Glutamatergic neuron (in vitro differentiated cells): ENCODE results near the gene PTPRCAP. TPM values are rescaled to one million over a fixed set of nuclear protein-coding genes. Genes with fewer than 3 reads are reported as not detected.
A peak's percentile ranks its signal among the peaks of the same experiment; 100 is the strongest.

ENCODE experiments used
- DNase-seq: peaks from one replicate; pipeline ENCODE4 v3.0.0; 2022
- H3K27ac Mint-ChIP-seq: one replicate; pipeline ENCODE4 v1.8.0; 2020; ENCODE audit warnings: mild to moderate bottlenecking, mixed read lengths, inconsistent platforms; ENCODE audit not compliant: unreplicated experiment
- H3K27me3 Mint-ChIP-seq: one replicate; pipeline ENCODE4 v1.8.0; 2020; ENCODE audit warnings: mild to moderate bottlenecking, moderate library complexity, mixed read lengths, inconsistent platforms; ENCODE audit not compliant: unreplicated experiment
- H3K36me3 Mint-ChIP-seq: one replicate; pipeline ENCODE4 v1.8.0; 2020; ENCODE audit warnings: mild to moderate bottlenecking, mixed read lengths, inconsistent platforms; ENCODE audit not compliant: unreplicated experiment
- H3K4me1 Mint-ChIP-seq: one replicate; pipeline ENCODE4 v1.8.0; 2020; ENCODE audit warnings: mild to moderate bottlenecking, low read depth, mixed read lengths, inconsistent platforms; ENCODE audit not compliant: unreplicated experiment
- H3K4me3 Mint-ChIP-seq: one replicate; pipeline ENCODE4 v1.8.0; 2020; ENCODE audit warnings: mild to moderate bottlenecking, mixed read lengths, inconsistent platforms; ENCODE audit not compliant: unreplicated experiment
- H3K9me3 Mint-ChIP-seq: one replicate; pipeline ENCODE4 v1.8.0; 2020; ENCODE audit warnings: mild to moderate bottlenecking, moderate library complexity, mixed read lengths, inconsistent platforms; ENCODE audit not compliant: unreplicated experiment
- total RNA-seq: library from RNA; stranded (reverse); fragmentation: NEBNext Ultra II Directional; extraction: Animal tissue kit (Norgen Biotek cat#: 25700); gene quantifications from one replicate; pipeline ENCODE4 v1.2.1, GENCODE V29; 2021; ENCODE audit not compliant: unreplicated experiment
- TF ChIP-seq, protein P1 (sequence below): fragments of 200-600 bp; sonication (generic); IDR thresholded peaks from one replicate; pipeline ENCODE4 v1.5.0; 2021; ENCODE audit not compliant: partially characterized antibody, unreplicated experiment

Gene PTPRCAP
- total RNA-seq, 1 donor from 2014 or later, result 2.1 TPM

DNA sequence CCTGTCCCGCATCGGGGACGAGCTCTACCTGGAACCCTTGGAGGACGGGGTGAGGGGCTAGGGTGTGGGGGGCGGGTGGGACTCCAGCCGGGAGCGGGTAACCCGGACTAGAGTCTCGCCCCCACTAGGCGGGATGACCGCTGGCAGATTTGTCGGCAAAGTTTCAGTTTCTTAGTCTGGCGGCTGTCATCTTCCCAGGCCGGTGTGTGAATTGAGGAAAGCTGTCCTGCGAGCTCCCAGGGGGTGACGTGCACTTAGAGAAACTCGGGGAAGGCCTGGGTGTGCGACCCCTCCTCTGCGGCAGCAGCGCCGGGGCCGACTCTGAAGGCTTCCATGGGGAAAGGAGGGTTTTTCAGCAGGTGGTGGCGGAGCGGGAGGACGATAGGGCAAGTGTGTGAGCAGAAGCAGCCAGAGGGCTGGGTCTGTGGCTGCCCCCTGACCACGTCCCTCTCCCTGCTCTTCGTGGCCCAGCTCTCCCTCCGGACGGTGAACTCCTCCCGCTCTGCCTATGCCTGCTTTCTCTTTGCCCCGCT lies 45.2 kb downstream of the PTPRCAP start:
- no peak for DNase-seq
- Mint-ChIP-seq H3K27me3 (peaks cover 15% of the 10 kb centered on the region), H3K27ac (no peak overlapping the region), H3K9me3 (no peaks in the 10 kb centered on the region), H3K4me1 (peaks cover 13% of the 10 kb centered on the region), H3K36me3 (no peaks in the 10 kb centered on the region), H3K4me3 (peak overlapping the region; percentile 85)
- TF ChIP-seq, protein P1, sequence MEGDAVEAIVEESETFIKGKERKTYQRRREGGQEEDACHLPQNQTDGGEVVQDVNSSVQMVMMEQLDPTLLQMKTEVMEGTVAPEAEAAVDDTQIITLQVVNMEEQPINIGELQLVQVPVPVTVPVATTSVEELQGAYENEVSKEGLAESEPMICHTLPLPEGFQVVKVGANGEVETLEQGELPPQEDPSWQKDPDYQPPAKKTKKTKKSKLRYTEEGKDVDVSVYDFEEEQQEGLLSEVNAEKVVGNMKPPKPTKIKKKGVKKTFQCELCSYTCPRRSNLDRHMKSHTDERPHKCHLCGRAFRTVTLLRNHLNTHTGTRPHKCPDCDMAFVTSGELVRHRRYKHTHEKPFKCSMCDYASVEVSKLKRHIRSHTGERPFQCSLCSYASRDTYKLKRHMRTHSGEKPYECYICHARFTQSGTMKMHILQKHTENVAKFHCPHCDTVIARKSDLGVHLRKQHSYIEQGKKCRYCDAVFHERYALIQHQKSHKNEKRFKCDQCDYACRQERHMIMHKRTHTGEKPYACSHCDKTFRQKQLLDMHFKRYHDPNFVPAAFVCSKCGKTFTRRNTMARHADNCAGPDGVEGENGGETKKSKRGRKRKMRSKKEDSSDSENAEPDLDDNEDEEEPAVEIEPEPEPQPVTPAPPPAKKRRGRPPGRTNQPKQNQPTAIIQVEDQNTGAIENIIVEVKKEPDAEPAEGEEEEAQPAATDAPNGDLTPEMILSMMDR, result no peak

DNA sequence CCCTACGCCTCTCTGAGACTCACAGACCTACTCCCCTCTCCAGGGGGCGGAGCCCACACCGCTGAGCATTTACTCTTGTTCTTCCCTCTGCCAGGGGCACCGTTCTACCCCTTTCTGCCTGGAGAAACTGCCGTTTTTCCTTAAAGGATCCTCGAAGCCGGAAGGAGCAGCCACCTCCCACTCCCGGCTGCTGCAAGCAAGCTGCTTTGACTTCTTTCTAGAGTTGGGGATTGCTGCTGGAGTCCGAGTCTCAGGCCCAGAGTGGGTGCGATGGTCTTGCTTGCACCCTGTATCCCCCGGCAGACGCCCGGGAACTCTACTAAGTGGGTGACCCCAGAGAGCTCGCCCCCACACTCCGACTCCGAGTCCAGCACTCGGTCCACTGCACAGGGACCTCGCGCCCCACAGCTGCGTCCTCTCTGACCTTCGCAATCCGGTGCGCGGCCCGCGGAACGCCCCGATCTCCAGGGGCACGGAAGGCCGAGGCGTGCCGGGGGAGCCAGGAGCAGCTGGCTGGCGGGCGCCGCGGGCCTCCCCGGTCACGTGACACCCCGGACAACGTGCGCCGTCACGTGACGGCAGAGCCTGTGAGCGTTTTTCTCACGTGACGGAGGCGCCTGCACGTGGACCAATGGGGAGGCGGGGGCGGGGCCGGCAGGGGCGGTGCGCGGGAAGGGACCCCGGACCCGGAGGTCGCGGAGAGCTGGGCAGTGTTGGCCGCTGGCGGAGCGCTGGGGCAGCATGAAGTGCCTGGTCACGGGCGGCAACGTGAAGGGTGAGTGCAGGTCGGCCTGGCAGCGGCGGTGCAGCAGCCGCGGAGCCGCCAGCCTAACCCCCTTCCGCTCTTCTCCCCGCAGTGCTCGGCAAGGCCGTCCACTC lies 45.9 kb downstream of the PTPRCAP start, which contains the start of gene RAD9A:
Gene RAD9A, plus strand, starts transcription at position 683 of the 879 bp plus-strand sequence. Its CDS starts 59 bp downstream, at position 742.
- H3K27me3 Mint-ChIP-seq, result peaks cover 14% of the 10 kb centered on the region
- TF ChIP-seq, protein P1, result no peak

DNA sequence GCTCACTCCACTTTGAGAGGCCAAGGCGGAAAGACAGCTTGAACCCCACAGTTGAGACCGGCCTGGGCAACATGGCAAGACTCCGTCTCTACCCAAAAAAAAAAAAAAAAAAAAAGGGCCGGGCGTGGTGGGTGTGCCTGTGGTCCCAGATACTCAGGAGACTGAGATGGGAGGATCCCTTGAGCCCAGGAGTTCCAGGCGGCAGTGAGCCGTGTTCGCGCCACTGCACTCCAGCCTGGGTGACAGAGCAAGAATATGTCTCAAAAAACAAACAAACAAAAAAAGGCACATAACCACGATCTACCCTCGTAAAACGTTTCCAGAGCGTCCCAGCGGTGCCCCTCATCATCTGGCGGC lies 46.6 kb downstream of the PTPRCAP start:
- Mint-ChIP-seq H3K27me3 (peaks cover 10% of the 10 kb centered on the region), H3K36me3 (no peaks in the 10 kb centered on the region), H3K9me3 (no peaks in the 10 kb centered on the region), H3K4me3 (peak overlapping the region; percentile 94), H3K27ac (peak overlapping the region; percentile 86), H3K4me1 (peaks cover 15% of the 10 kb centered on the region)
- no peak for DNase-seq
- TF ChIP-seq, protein P1, result no peak

More for the DNA sequence above, 45.9 kb downstream of the PTPRCAP start, which contains the start of gene RAD9A:
- no peaks in the 10 kb centered on the region for H3K9me3 Mint-ChIP-seq
- peak within 1 kb of the TSS; percentile 86 for H3K27ac Mint-ChIP-seq
- no peaks in the 10 kb centered on the region for H3K36me3 Mint-ChIP-seq
- H3K4me3 Mint-ChIP-seq, result peak within 1 kb of the TSS; percentile 94
- peak; percentile 96 for DNase-seq
- peaks cover 15% of the 10 kb centered on the region for H3K4me1 Mint-ChIP-seq

DNA sequence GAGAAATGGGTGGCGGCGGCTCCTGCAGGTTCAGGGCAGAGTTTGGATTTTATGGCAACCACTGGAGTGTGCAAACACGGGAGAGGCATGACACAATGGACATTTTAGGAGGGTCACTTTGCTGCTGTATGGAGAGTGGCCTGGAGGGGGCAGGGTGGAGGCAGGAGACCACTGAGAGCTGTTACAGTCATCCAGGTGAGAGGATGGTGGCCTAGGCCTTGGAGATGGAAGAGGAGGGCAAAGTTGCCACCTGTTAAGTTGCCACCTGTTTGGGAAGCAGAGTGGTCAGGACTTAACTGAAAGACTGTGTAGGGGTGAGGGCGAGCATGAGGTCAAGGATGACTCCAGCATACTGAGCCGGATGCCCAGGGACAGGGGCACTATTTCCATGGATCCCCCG lies 48.0 kb downstream of the PTPRCAP start:
- Mint-ChIP-seq H3K27me3 (peaks cover 13% of the 10 kb centered on the region), H3K4me3 (peak overlapping the region; percentile 49), H3K36me3 (no peaks in the 10 kb centered on the region), H3K4me1 (peaks cover 15% of the 10 kb centered on the region), H3K9me3 (no peaks in the 10 kb centered on the region), H3K27ac (peak overlapping the region; percentile 77)
- DNase-seq, result peak; percentile 80
- TF ChIP-seq, protein P1, result peak; percentile 63

DNA sequence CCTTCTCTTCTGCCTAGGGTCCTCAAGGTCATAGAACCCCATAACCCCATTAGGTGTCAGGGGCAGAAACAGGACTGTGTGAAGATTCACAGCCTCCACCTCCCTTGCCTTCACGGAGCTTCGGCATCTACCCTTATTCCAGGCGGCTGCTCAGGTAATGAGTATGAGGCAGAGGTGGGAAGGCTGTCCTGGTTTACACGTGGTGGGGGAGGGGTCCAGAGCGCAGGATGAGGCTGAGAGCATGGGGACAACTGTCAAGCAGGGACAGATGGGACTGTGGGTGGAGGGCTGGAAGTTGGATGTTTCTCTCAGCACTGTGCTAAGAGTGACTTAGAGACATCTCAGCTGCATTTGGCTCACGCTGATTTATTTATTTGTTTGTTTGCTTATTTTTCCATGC lies 50.0 kb downstream of the PTPRCAP start:
- peak overlapping the region; percentile 34 for H3K4me3 Mint-ChIP-seq
- no peaks in the 10 kb centered on the region for H3K9me3 Mint-ChIP-seq
- no peak overlapping the region for H3K27ac Mint-ChIP-seq
- H3K36me3 Mint-ChIP-seq, result no peaks in the 10 kb centered on the region
- TF ChIP-seq, protein P1, result no peak
- no peak for DNase-seq
- H3K27me3 Mint-ChIP-seq, result peaks cover 13% of the 10 kb centered on the region
- H3K4me1 Mint-ChIP-seq, result peaks cover 15% of the 10 kb centered on the region
